A549 (cell line): ENCODE results near the gene DCAF5. TPM values are rescaled to one million over a fixed set of nuclear protein-coding genes. Genes with fewer than 3 reads are reported as not detected.

Experiments
- ATAC-seq, 2 experiments: fragments of 200-7000 bp in 1 of 2; fragments of >200 bp in 1 of 2; cut with Nextera tagmentation in 1 of 2; cut with Tn5 transposase in 1 of 2; 3 replicates each; pipeline versions ENCODE4 v1.8.0 to v1.9.1; 2018 to 2020; ENCODE audit warnings: mild to moderate bottlenecking in 1 of 2, moderate library complexity in 1 of 2
- CTCF ChIA-PET: fragments of 300-600 bp; sonication (Branson Sonifier 250); formaldehyde crosslinking; extraction: SDS; loops from one replicate; lab custom pipeline; 2021; ENCODE audit warnings: antibody characterized with exemption, inconsistent platforms; lab: Yijun Ruan, JAX
- POLR2A ChIA-PET: fragments of 350-600 bp; formaldehyde crosslinking; extraction: SDS; loops from one replicate; lab custom pipeline; 2021; ENCODE audit warnings: antibody characterized with exemption, inconsistent platforms; lab: Yijun Ruan, JAX
- DNase-seq, 2 experiments: peaks; one replicate each; pipeline versions ENCODE4 v3.0.0 to v3.0.0-alpha.2; 2011 to 2016; ENCODE audit warnings: low read depth in 1 of 2, low spot score in 1 of 2
- FAIRE-seq: peaks from 2 replicates; lab custom pipeline; 2011; peaks lifted over from hg19 to GRCh38; lab: Jason Lieb, UNC
- H3K27ac ChIP-seq, 2 experiments: fragments of >200 bp; sonication (Bioruptor Twin); formaldehyde crosslinking; 3 replicates each; pipeline ENCODE4 v1.5.1; 2016 to 2017
- H3K4me1 ChIP-seq: fragments of >200 bp; sonication (Bioruptor Twin); formaldehyde crosslinking; 3 replicates; pipeline ENCODE4 v1.6.1; 2016
- H3K4me2 ChIP-seq: fragments of >200 bp; sonication (Bioruptor Twin); formaldehyde crosslinking; 3 replicates; pipeline ENCODE4 v1.6.1; 2016
- H3K4me3 ChIP-seq: fragments of >200 bp; sonication (Bioruptor Twin); formaldehyde crosslinking; 3 replicates; pipeline ENCODE4 v1.5.1; 2016
- H3K9me3 ChIP-seq: fragments of >200 bp; sonication (Bioruptor Twin); formaldehyde crosslinking; 3 replicates; pipeline ENCODE4 v1.6.1; 2016
- CEBPB ChIP-seq, 2 experiments: fragments of >200 bp in 1 of 2; sonication (Bioruptor Twin) in 1 of 2; formaldehyde crosslinking in 1 of 2; IDR thresholded peaks; 2 replicates each; pipeline ENCODE4 v1.6.1; 2012 to 2016
- EP300 ChIP-seq, 2 experiments: fragments of >200 bp; sonication (Bioruptor Twin); formaldehyde crosslinking; IDR thresholded peaks; 2 replicates in 1 of 2; 3 replicates in 1 of 2; pipeline ENCODE4 v1.6.1; 2016 to 2017
- ESRRA ChIP-seq: fragments of 150-350 bp; IDR thresholded peaks from 2 replicates; pipeline ENCODE4 v1.6.1; 2014; ENCODE audit warnings: mild to moderate bottlenecking, low read length, borderline replicate concordance
- JUN ChIP-seq, 2 experiments: fragments of >200 bp; sonication (Bioruptor Twin); formaldehyde crosslinking; IDR thresholded peaks; 2 replicates in 1 of 2; 3 replicates in 1 of 2; pipeline ENCODE4 v1.6.1; 2016 to 2017
- KDM5A ChIP-seq: fragments of 200-600 bp; sonication (generic); IDR thresholded peaks from 2 replicates; pipeline ENCODE4 v1.6.1; 2016; ENCODE audit warnings: antibody characterized with exemption, mild to moderate bottlenecking
- MAFK ChIP-seq: fragments of 450-650 bp; IDR thresholded peaks from 2 replicates; pipeline ENCODE4 v1.6.1; 2014; ENCODE audit not compliant: partially characterized antibody
- MAZ ChIP-seq: fragments of 150-350 bp; IDR thresholded peaks from 2 replicates; pipeline ENCODE4 v1.6.1; 2014; ENCODE audit warnings: antibody characterized with exemption, low read depth, low read length, borderline replicate concordance
- MYC ChIP-seq: IDR thresholded peaks from 2 replicates; pipeline ENCODE4 v1.6.1; 2012; ENCODE audit warnings: mild to moderate bottlenecking, inconsistent platforms, low read length, improper control_type of control experiment, borderline replicate concordance
- NFE2L2 ChIP-seq: fragments of 150-350 bp; conservative IDR thresholded peaks from 2 replicates; pipeline ENCODE4 v1.6.1; 2014; ENCODE audit warnings: low read length
- PHF8 ChIP-seq: fragments of 200-600 bp; sonication (generic); IDR thresholded peaks from 2 replicates; pipeline ENCODE4 v1.6.1; 2016; ENCODE audit warnings: low read depth, mild to moderate bottlenecking, antibody characterized with exemption, moderate library complexity, borderline replicate concordance
- POLR2A ChIP-seq: IDR thresholded peaks from 2 replicates; pipeline ENCODE4 v1.6.1; 2012; ENCODE audit warnings: mild to moderate bottlenecking, low read length
- RAD21 ChIP-seq, 2 experiments: fragments of >200 bp in 1 of 2; sonication (Bioruptor Twin) in 1 of 2; formaldehyde crosslinking in 1 of 2; IDR thresholded peaks in 1 of 2; conservative IDR thresholded peaks in 1 of 2; 2 replicates in 1 of 2; 3 replicates in 1 of 2; pipeline ENCODE4 v1.6.1; 2012 to 2018; ENCODE audit warnings: inconsistent platforms in 1 of 2
- RCOR1 ChIP-seq: fragments of 150-350 bp; IDR thresholded peaks from 2 replicates; pipeline ENCODE4 v1.6.1; 2014; ENCODE audit warnings: antibody characterized with exemption, low read length, low read depth
- RFX5 ChIP-seq: fragments of 450-650 bp; IDR thresholded peaks from 2 replicates; pipeline ENCODE4 v1.7.1; 2014; ENCODE audit warnings: antibody characterized with exemption, mild to moderate bottlenecking, moderate library complexity
- SMC3 ChIP-seq: fragments of >200 bp; sonication (Bioruptor Twin); formaldehyde crosslinking; IDR thresholded peaks from 3 replicates; pipeline ENCODE4 v1.6.1; 2018; ENCODE audit warnings: inconsistent platforms
- TFCP2L1 ChIP-seq: fragments of 250-450 bp; sonication (Bioruptor Pico); IDR thresholded peaks from 2 replicates; pipeline ENCODE4 v1.5.0; 2021; ENCODE audit warnings: mild to moderate bottlenecking
- TP53 ChIP-seq: fragments of 250-450 bp; sonication (Bioruptor Pico); IDR thresholded peaks from 2 replicates; pipeline ENCODE4 v1.5.0; 2021; ENCODE audit warnings: mild to moderate bottlenecking, moderate library complexity
- ZFP36 ChIP-seq: fragments of 450-650 bp; IDR thresholded peaks from 2 replicates; pipeline ENCODE4 v1.6.1; 2014; ENCODE audit warnings: borderline replicate concordance; ENCODE audit not compliant: partially characterized antibody
- WGBS: methylation state at CpG from one replicate; pipeline ENCODE4 v1.1.6; 2017; ENCODE audit errors: missing lambda C conversion rate; 5-methylcytosine and 5-hydroxymethylcytosine counted together
- polyA plus RNA-seq, 4 experiments: library from polyadenylated mRNA; depleted of rRNA in 3 of 4; stranded (reverse); fragments of >200 nt; fragmentation: RNase III in 1 of 4; extraction: RNeasy Plus Mini Kit Qiagen cat#74134 plus additional on column Dnase treatment in 1 of 4; gene quantifications; 2 replicates in 3 of 4; 3 replicates in 1 of 4; pipeline ENCODE4 v1.2.3, GENCODE V29; 2011 to 2017
- TF ChIP-seq, protein P1 (sequence below): IDR thresholded peaks from 2 replicates; pipeline ENCODE4 v1.6.1; 2012
- TF ChIP-seq, protein P2 (sequence below): IDR thresholded peaks from 2 replicates; pipeline ENCODE4 v1.6.1; 2012
- TF ChIP-seq, protein P3 (sequence below): fragments of >200 bp; sonication (Bioruptor Twin); formaldehyde crosslinking; IDR thresholded peaks from 2 replicates; pipeline ENCODE4 v1.6.1; 2016
- TF ChIP-seq, protein P4 (sequence below): fragments of 150-350 bp; IDR thresholded peaks from 2 replicates; pipeline ENCODE4 v1.6.1; 2014; ENCODE audit warnings: low read depth, mild to moderate bottlenecking, low read length

DCAF5 gene
- polyA plus RNA-seq, 2 of the 4 experiments (the other 2 are of a cell fraction): 14.3 to 23.7 TPM

DNA sequence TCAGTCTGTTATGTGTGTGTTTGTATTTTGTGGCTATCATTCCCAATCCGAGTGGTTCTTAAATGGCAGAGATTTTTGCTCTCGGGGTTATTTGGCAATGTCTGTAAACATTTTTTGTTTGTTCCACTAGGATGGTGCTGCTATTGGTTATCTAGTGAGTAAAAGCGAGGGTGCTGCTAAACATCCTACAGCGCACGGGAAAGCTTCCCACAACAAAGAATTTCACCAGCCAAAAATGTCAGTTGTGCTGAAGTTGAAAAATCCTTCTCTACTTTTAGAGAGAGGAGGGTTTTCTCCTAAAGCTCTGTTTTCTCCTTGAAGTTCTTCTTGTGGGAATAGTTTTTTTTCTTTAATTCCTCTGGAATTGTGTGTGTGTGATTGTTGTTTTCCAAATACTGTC, 40.8 kb upstream of the DCAF5 start (continued):
- TF ChIP-seq MYC: no peak
- TF ChIP-seq CEBPB (IDR thresholded peaks at IDR 0.05): no peak
- no peak for TF ChIP-seq RAD21 (conservative IDR thresholded peaks at IDR 0.05 in 1 of 2, IDR thresholded peaks at IDR 0.05 in 1 of 2)
- TF ChIP-seq, all 56 proteins: peak for 0

DNA sequence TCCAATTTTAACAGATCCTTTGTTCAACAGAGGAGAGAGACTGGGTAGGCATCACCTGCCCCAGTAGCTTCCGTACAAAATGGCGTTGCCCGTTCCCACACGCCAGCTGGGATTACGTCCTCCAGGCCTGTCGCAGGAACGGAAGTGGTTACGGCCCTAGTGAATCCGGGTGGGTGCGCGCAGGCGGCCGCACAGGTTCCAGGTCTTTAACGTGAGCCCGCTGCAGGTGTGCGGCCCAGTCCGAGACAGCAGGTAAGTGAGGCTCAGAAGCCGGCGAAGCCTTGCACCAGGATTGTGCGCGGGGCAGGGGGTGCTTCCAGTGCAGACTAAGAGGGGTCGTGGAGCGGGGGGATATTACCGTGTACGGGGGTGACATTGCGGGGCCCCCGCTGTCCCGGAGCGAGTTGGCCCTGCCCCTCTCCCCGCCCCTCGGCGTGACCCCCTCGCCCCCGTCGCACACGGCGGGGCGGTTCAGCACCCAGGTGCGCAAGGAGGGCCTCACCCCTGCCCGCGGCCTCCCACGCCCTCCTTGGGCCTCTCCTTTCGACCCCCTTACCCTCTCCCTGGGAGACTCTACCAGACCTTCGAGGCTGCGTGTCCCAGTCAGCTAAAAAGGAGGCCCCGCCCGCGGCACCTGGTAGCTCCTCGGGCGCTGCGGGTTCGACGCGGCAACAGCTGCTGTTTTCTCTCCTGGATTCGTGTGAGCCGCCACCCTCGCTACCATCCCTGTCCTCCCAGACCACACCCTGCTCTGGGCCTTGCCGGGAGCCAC, 38.6 kb upstream of the DCAF5 start, which contains the start of gene EXD2:
EXD2 (plus strand) TSS at position 159 of the 772 bp plus-strand sequence. CDS start 17,973 bp downstream, outside the sequence.
- FAIRE-seq (peak; percentile 84), ATAC-seq (peak; percentile 99), DNase-seq (peak; percentile 94 to 97)
- Histone ChIP-seq H3K4me2 (peak within 1 kb of the TSS; percentile 82), H3K27ac (peak within 1 kb of the TSS; percentile 87 to 94), H3K4me1 (peaks cover 6% of the 10 kb centered on the region; the same call in 2 of the 3 replicates), H3K9me3 (no peaks in the 10 kb centered on the region), H3K4me3 (peak within 1 kb of the TSS; percentile 70)
- POLR2A ChIA-PET: interaction anchor here (0.6 to 2.1 kb wide), 8 partner anchors 11 to 222 kb away, joined by 3 to 14 read pairs (median 4); partner anchors contain the start of genes DCAF5, ERH and SLC39A9
- 2% methylated on average over 23 of the region's 58 CpGs for WGBS
- TF ChIP-seq, protein P1, sequence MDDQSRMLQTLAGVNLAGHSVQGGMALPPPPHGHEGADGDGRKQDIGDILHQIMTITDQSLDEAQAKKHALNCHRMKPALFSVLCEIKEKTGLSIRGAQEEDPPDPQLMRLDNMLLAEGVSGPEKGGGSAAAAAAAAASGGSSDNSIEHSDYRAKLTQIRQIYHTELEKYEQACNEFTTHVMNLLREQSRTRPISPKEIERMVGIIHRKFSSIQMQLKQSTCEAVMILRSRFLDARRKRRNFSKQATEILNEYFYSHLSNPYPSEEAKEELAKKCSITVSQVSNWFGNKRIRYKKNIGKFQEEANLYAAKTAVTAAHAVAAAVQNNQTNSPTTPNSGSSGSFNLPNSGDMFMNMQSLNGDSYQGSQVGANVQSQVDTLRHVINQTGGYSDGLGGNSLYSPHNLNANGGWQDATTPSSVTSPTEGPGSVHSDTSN: peak; percentile 81
- TF ChIP-seq, protein P2, sequence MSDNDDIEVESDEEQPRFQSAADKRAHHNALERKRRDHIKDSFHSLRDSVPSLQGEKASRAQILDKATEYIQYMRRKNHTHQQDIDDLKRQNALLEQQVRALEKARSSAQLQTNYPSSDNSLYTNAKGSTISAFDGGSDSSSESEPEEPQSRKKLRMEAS: peak; percentile 91
- peak; percentile 74; the same call in 1 of the 2 replicates for TF ChIP-seq MAZ
- TF ChIP-seq RFX5: no peak
- no peak for TF ChIP-seq TP53 (CRISPR knock-in tag)
- TF ChIP-seq ESRRA: no peak
- peak; percentile 54; the same call in 1 of the 2 replicates for TF ChIP-seq MYC
- TF ChIP-seq ZFP36: no peak
- TF ChIP-seq, protein P3, sequence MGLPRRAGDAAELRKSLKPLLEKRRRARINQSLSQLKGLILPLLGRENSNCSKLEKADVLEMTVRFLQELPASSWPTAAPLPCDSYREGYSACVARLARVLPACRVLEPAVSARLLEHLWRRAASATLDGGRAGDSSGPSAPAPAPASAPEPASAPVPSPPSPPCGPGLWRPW: no peak
- TF ChIP-seq, protein P4, sequence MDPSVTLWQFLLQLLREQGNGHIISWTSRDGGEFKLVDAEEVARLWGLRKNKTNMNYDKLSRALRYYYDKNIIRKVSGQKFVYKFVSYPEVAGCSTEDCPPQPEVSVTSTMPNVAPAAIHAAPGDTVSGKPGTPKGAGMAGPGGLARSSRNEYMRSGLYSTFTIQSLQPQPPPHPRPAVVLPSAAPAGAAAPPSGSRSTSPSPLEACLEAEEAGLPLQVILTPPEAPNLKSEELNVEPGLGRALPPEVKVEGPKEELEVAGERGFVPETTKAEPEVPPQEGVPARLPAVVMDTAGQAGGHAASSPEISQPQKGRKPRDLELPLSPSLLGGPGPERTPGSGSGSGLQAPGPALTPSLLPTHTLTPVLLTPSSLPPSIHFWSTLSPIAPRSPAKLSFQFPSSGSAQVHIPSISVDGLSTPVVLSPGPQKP: no peak
- no peak for TF ChIP-seq SMC3
- TF ChIP-seq POLR2A: peak; percentile 22
- TF ChIP-seq CEBPB (IDR thresholded peaks at IDR 0.05): peak in 1 of 2 experiments; percentile 57; a peak in 2 of 4 replicates
- no peak for TF ChIP-seq EP300 (IDR thresholded peaks at IDR 0.05)
- no peak for TF ChIP-seq TFCP2L1 (CRISPR knock-in tag)
- peak; percentile 96 for TF ChIP-seq PHF8
- TF ChIP-seq JUN (IDR thresholded peaks at IDR 0.05): peak; percentile 64 to 87; a peak in 4 of 5 replicates
- peak; percentile 32 for TF ChIP-seq MAFK
- no peak for TF ChIP-seq NFE2L2
- TF ChIP-seq KDM5A: peak; percentile 65; the same call in 1 of the 2 replicates
- no peak for TF ChIP-seq RCOR1
- CTCF ChIA-PET: interaction anchor here (1.0 to 2.1 kb wide), 4 partner anchors 14 to 62 kb away, joined by 3 to 12 read pairs (median 3); no protein-coding TSS in a partner anchor
